CD4-positive, alpha-beta T cell treated with Interleukin-4 for 1 hour (primary cell): ENCODE measurements around the gene CDC42BPB.
"Not testable (repeated sequence)": the region's sequence is repeated elsewhere in the genome, so short reads cannot be mapped to it uniquely, and the experiment has no call there.

ENCODE experiments used
- DNase-seq, 2 donors: peaks; one replicate each; pipeline ENCODE4 v3.0.0-alpha.2; 2020 to 2022

Gene CDC42BPB

GRCh38 chr14:102939329-102939728 lies 118.0 kb downstream of the CDC42BPB start:
- DNase-seq: no peak

- no peak for DNase-seq
Observed at GRCh38 chr14:102938191-102938590, 119.2 kb downstream of the CDC42BPB start.

GRCh38 chr14:102937331-102938175 lies 119.8 kb downstream of the CDC42BPB start:
- DNase-seq: no peak

GRCh38 chr14:102935756-102936155 lies 121.6 kb downstream of the CDC42BPB start:
- DNase-seq: no peak

- no peak for DNase-seq
Observed at GRCh38 chr14:102933618-102934231, 123.6 kb downstream of the CDC42BPB start.

DNA sequence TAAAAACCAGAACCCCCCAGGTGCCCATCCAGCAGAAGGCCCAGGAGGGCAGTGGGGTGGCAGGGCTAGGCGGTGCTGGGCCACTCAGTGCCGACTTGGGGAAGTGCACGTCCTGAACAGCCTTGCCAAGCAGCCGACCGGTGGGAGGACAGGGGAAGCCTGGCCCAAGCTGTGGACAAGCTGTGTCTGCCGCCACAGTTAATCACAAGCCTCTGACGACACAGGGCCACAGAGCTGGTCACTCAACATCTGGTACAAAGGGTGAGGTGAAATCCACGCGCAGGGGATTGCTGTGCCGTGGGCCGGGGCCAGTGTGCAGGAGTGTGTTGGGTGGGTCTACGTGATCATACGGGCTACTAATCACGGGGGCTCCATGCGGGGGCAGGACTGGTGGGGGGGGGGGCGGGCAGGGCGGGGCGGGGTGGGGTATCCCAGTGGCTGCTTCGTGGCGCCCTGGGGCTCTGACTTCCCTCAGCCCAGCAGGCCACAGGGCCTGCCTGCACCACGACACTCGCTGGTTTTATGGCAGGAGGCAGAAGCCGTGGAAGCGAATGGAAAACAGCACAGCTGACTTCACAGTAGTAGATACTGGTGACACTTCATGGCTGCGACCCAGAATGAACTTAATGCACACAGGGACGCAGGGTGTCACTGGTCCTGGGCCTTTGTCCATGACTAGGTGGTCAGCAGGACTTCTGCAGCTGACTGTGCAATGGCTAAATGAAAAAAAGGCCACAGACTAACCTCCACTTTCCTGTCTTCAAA lies 124.7 kb downstream of the CDC42BPB start:
- DNase-seq: no peak

DNA sequence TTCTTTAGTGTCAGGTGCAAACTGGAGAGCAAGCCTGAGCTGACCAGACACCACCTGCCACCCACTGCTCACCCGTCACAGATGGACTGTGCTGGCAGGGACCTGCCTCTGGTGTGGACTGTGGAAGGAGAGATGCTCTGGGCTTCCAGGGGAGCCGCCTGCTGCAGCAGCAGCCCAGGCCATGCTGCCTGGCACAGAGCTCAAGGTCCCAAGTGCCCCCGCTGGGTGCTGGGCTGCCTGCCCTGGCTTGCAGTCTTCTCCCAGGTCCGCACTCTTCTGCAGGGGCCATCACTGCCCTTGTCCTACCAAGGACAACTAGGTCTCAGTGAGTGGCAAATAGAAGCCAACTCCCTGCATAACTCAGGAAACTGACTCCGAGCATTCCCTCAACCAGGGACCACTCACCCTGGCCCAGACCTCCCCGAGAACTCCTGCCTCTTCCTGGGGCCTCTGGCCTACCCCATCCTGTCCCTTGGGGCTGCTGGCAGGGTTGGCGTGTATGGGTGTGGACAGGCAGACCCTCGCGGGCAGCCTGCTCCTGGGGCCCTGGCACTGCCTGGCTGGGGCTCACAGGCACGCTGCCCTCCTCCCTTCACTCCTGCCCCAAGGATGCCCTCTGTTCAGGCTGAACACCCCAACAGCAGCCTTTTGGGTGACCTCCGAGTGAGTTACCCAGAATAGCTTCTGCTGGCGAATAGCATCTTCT lies 125.6 kb downstream of the CDC42BPB start:
- no peak for DNase-seq

GRCh38 chr14:102930753-102931579 lies 126.4 kb downstream of the CDC42BPB start:
- no peak for DNase-seq

- no peak for DNase-seq
Observed at GRCh38 chr14:102930138-102930752, 127.1 kb downstream of the CDC42BPB start.

DNA sequence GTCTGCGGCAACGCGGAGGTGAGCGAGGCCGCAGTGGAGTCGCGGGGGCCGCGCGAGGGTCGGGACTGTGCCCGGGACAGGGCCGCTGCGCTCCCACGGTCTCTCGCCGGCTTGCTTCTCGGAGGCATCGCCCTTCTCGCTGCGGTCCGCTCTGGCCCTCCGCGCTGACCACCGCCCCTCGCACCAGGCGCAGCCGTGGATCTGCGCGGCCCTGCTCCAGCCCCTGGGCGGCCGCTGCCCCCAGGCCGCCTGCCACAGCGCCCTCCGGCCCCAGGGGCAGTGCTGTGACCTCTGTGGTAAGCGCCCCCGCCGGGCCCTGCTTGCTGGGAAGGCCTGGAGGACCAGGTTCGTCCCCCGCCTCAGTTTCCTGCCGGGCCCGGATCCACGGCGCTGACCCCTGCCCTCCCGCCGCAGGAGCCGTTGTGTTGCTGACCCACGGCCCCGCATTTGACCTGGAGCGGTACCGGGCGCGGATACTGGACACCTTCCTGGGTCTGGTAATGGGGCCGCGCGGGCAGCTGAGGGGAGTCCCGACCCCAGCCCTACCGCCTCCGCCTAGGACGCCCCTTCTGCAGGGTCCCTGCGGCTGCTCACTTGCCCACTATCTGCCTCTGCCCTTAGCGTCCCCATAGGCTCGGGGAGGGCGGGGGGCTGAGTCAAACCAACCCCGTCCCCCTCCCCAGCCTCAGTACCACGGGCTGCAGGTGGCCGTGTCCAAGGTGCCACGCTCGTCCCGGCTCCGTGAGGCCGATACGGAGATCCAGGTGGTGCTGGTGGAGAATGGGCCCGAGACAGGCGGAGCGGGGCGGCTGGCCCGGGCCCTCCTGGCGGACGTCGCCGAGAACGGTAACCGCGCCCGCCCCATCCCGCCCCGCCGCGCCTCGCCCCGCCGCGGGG lies 127.9 kb downstream of the CDC42BPB start:
- no peak for DNase-seq

DNA sequence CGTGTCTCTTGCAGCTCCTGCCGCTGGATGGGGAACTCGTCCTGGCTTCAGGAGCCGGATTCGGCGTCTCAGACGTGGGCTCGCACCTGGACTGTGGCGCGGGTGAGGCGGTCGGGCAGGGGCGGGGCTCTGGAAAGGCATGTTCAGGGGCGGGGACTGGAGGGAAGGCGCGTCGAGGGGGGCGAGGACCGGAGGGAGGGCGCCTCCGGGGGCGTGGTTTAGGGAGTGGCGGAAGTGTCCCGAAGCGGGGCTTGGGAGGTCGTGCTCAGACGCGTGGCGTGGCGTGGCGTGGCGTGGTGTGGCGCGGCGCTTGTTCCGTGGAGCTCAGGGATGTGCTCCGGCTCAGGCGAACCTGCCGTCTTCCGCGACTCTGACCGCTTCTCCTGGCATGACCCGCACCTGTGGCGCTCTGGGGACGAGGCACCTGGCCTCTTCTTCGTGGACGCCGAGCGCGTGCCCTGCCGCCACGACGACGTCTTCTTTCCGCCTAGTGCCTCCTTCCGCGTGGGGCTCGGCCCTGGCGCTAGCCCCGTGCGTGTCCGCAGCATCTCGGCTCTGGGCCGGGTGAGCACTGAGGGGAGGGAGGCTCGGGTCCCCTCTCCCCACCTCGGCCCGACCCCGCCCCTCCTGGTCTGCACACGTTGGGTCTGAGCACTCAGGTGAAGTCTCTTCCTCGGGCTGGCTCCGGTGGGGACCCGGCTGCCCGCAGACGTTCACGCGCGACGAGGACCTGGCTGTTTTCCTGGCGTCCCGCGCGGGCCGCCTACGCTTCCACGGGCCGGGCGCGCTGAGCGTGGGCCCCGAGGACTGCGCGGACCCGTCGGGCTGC lies 128.7 kb downstream of the CDC42BPB start:
- DNase-seq: peak; percentile 85 to 86

DNA sequence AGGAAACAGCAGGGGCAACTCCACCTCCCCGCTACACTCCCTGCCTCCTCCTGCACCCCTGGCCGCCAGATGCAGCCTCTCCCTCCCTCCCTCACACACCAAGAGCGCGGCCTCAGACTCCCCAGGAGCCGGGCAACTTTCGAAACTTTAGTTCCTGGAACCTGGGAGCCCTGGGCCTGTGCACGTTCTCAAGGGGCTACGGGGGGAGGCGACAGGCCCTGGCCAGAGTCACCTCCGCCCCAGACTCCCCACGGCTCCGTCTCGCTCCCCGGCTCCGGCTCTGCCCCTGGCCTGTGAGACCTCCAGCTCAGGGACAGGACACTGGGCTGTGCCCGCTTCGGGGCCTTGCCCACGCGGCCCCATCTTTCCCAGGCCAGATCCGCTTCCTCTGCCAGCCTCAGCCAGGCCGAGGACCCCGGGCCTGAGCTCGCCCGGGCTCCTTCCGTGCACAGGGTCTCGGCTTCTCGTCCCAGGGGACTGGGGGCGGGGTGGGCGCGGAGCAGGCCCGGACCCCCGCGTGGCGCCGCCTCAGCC lies 129.4 kb downstream of the CDC42BPB start:
- DNase-seq: no peak

- no peak for DNase-seq
Observed at GRCh38 chr14:102927346-102927877, 129.9 kb downstream of the CDC42BPB start.

GRCh38 chr14:102926840-102927239 lies 130.5 kb downstream of the CDC42BPB start:
- not testable (repeated sequence) for DNase-seq

- DNase-seq: no peak
Observed at GRCh38 chr14:102926104-102926503, 131.2 kb downstream of the CDC42BPB start.

GRCh38 chr14:102925646-102926045 lies 131.7 kb downstream of the CDC42BPB start:
- DNase-seq: no peak

DNA sequence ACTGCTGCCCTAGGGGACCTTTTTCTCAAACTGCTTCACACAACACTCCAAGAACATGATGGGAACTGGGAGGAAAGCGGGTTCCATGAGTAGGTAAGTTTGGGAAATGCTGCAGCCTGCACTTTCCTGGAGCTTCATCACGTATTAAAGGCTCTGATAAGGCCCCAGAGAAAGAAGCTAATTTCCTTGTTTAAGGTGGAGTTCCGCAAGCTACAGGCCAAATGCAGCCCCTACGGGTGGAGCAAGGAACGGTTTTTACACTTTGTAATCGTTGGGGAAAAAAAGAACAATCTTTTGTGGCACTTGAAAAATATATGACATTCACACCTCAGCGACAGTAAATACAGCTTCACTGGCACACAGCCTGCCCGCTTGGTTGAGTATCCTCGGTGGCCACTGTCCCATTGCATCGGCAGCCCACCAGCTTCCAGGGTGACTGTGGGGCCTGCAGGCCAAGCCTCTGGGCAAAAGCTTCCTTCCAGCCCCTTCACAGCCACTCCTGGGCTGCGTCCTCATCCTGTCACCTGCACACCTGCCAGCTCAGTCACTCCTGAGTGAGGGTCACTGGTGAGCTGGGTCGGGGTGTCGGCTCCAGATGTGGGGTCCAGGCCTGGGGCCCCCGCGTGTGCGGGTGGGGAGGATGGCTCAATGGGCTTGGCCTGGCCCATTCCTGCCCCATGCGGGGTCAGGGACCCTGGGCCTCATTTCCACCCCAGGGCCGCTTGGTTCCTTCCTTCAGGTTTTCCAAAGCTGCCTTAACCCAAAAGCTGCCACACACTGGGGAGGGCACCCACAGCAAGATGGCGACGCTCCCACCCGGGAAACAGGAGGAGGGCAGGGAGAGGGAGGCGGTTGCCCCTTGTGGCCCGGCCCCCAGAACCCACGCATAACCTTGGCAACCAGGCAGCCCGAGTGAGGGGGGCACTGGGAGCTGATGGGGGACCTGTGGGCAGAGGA lies 132.4 kb downstream of the CDC42BPB start:
- no peak for DNase-seq
